Stimulated activated CD8-positive, alpha-beta memory T cell treated with anti-CD3 and anti-CD28 coated beads, Interleukin-12 subunit alpha, Interleukin-12 subunit beta, amount 100 ng/mL, for 1 hour (primary cell): ENCODE measurements around the gene TPCN2.

Experiments
- DNase-seq: peaks from one replicate; pipeline ENCODE4 v3.0.0-alpha.2; 2020; ENCODE audit warnings: low read depth

Gene TPCN2

GRCh38 chr11:69167130-69167915 is 118.6 kb downstream of the TPCN2 start:
- no peak for DNase-seq

GRCh38 chr11:69167916-69168691 is 119.4 kb downstream of the TPCN2 start:
- DNase-seq, result no peak

- no peak for DNase-seq
These were observed 120.7 kb downstream of the TPCN2 start for GRCh38 chr11:69169479-69169878.

- no peak for DNase-seq
These were observed 122.0 kb downstream of the TPCN2 start for GRCh38 chr11:69170704-69171103.

- DNase-seq, result no peak
These were observed 122.9 kb downstream of the TPCN2 start for GRCh38 chr11:69171476-69172240.

- DNase-seq, result no peak
These were observed 123.9 kb downstream of the TPCN2 start for GRCh38 chr11:69172674-69173073.

GRCh38 chr11:69173331-69173730 is 124.6 kb downstream of the TPCN2 start:
- no peak for DNase-seq

GRCh38 chr11:69173925-69174581 is 125.3 kb downstream of the TPCN2 start:
- DNase-seq, result no peak

- no peak for DNase-seq
These were observed 126.1 kb downstream of the TPCN2 start for GRCh38 chr11:69174841-69175240.

GRCh38 chr11:69178819-69179482 is 130.2 kb downstream of the TPCN2 start:
- no peak for DNase-seq

- DNase-seq, result no peak
These were observed 131.5 kb downstream of the TPCN2 start for GRCh38 chr11:69180226-69180625.

- no peak for DNase-seq
These were observed 132.0 kb downstream of the TPCN2 start for GRCh38 chr11:69180726-69181125.

- no peak for DNase-seq
These were observed 134.9 kb downstream of the TPCN2 start for GRCh38 chr11:69183613-69184012.
